Choroid plexus epithelial cell (primary cell): ENCODE results near the gene PHKB.

Source experiments
- DNase-seq: peaks from one replicate; pipeline ENCODE4 v3.0.0-alpha.2; 2010; ENCODE audit warnings: low read depth
- H3K4me3 ChIP-seq: 2 replicates; pipeline ENCODE4 v1.5.1; 2011; ENCODE audit warnings: low read depth, mild to moderate bottlenecking, control low read depth, low read length, moderate library complexity
- TF ChIP-seq, protein P1 (sequence below): conservative IDR thresholded peaks from 2 replicates; pipeline ENCODE4 v1.5.1; 2011; ENCODE audit warnings: low read depth, mild to moderate bottlenecking, control low read depth, inconsistent platforms, low read length, moderate library complexity

PHKB gene

GRCh38 chr16:47592232-47592631 lies 131.1 kb downstream of the PHKB start:
- DNase-seq, result no peak
- no peak overlapping the region for H3K4me3 ChIP-seq

GRCh38 chr16:47599512-47599911 lies 138.4 kb downstream of the PHKB start:
- TF ChIP-seq, protein P1, sequence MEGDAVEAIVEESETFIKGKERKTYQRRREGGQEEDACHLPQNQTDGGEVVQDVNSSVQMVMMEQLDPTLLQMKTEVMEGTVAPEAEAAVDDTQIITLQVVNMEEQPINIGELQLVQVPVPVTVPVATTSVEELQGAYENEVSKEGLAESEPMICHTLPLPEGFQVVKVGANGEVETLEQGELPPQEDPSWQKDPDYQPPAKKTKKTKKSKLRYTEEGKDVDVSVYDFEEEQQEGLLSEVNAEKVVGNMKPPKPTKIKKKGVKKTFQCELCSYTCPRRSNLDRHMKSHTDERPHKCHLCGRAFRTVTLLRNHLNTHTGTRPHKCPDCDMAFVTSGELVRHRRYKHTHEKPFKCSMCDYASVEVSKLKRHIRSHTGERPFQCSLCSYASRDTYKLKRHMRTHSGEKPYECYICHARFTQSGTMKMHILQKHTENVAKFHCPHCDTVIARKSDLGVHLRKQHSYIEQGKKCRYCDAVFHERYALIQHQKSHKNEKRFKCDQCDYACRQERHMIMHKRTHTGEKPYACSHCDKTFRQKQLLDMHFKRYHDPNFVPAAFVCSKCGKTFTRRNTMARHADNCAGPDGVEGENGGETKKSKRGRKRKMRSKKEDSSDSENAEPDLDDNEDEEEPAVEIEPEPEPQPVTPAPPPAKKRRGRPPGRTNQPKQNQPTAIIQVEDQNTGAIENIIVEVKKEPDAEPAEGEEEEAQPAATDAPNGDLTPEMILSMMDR, result no peak
- DNase-seq, result no peak
- H3K4me3 ChIP-seq, result no peak overlapping the region

More at GRCh38 chr16:47592232-47592631, 131.1 kb downstream of the PHKB start:
- TF ChIP-seq, protein P1, result no peak

- H3K4me3 ChIP-seq, result no peak overlapping the region
- DNase-seq, result no peak
- TF ChIP-seq, protein P1, result no peak
These were observed 139.2 kb downstream of the PHKB start for GRCh38 chr16:47600376-47600775.

DNA sequence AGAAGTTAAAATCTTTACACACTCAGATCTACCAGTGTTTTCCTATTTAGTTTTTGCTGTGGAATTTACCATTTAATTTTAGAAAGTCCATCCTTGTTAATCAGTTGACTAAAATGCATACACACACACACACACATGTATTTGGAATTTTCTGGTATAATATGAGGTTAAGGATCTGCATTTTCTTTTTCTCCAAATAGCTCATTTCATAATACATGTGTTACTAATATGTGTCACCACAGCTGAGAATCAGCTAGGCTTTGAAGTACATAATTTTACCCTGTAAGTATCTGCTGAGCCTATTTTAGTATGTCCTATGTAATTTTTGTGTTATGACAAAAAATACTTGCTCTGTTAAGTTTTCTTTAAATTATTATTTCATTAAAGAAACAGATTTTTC lies 143.2 kb downstream of the PHKB start:
- TF ChIP-seq, protein P1, result no peak
- no peak overlapping the region for H3K4me3 ChIP-seq
- no peak for DNase-seq

- TF ChIP-seq, protein P1, result no peak
- DNase-seq, result no peak
- H3K4me3 ChIP-seq, result no peak overlapping the region
These were observed 149.9 kb downstream of the PHKB start for GRCh38 chr16:47611042-47611441.

GRCh38 chr16:47611848-47612493 lies 150.8 kb downstream of the PHKB start:
- TF ChIP-seq, protein P1, result no peak
- no peak overlapping the region for H3K4me3 ChIP-seq
- no peak for DNase-seq

- peak; percentile 35 for DNase-seq
- no peak overlapping the region for H3K4me3 ChIP-seq
- TF ChIP-seq, protein P1, result no peak
These were observed 151.6 kb downstream of the PHKB start for GRCh38 chr16:47612711-47613110.
